ENCODE measurements around the gene RRP1.

The RRP1 gene

DNA sequence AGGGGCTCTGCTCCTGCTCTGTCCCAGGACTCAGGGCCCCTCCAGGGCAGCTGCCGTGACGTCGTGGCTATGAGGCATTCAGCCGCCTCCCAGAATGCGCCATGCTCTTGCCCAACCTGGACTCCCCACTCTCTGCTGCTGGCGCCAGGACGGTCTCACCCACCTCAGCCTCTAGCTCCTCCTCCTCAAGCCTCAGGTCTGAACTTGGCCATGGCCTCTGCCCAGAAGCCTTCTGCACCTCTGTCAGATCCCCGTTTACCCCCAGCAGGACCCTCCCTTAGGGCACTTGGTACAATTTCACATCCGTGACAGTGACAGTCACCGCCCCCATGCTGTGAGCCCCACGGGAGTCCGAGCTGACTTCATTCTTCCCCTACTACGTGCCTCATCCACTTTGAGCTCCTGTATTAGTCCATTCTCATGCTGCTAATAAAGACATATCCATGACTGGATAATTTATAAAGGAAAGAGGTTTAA, 18.1 kb upstream of the RRP1 start:
- H3K4me3 ChIP-seq (ENCODE audit: low read length) = no peak overlapping the region
- no peak for DNase-seq (ENCODE audit: low read depth, low spot score)

DNA sequence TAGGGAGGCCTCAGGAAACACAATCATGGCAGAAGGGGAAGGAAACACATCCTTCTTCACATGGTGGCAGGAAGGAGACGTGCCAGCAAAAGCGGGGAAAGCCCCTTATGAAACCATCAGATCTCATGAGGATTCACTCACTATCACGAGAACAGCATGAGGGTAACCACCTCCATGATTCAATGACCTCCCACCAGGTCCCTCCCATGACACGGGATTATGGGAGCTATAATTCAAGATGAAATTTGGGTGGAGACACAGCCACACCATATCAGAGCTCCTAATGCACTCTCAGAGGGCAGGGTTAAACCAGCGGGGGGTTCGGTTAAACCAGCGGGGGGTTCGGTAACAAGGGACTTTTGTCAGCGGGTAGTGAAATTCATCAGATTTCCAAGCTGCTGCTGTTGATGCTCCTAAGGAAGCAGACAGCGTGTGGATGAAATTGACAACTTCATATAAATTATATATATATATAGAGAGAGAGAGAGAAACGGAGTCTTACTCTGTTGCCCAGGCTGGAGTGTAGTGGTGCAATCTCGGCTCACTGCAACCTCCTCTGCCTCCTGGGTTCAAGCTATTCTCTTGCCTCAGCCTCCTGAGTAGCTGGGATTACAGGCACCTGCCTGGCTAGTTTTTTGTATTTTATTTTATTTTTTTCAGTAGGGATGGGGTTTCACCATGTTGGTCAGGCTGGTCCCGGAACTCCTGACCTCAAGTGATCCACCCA, 17.5 kb upstream of the RRP1 start:
- no peak overlapping the region for H3K4me3 ChIP-seq (ENCODE audit: low read length)
- DNase-seq (ENCODE audit: low read depth, low spot score) = no peak

DNA sequence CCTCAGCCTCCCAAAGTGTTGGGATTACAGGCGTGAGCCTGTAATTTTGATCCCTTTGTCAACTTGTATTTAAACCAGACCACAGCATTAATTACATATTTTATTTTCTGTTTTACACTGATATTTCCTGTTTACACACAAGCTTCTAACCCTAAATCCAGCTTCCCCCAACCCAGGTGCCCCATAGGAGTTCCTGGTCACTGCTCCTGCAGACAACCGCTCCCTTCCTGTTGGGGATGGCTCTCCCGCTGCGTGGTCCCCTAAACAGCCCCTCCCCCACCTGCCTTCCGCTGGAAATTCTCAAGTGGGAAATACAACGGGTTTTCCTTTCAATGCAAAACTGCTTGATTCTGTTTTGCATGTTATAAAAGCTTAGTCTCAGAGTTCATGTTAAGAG, 17.0 kb upstream of the RRP1 start:
- no peak overlapping the region for H3K4me3 ChIP-seq (ENCODE audit: low read length)
- DNase-seq (ENCODE audit: low read depth, low spot score) = no peak

DNA sequence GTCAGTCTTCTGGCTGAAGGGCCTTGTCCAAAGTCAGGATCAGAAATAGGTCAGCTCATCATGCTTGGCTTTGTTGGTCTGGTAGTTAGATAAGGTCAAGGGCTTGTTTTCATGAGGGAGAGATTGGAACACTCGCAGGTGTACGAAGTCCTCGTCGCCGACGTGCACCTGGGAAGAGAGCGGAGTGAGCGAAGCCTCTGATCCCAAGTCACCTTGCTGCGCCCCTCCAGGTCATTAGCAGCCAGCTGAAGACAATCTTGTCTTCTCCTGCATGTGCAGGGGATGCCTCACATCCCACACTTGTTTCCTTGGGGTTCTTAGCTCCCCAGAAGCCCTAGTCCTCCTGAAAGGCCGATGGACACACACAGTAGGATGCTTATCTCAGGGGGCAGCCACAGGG, 15.2 kb upstream of the RRP1 start:
- DNase-seq (ENCODE audit: low read depth, low spot score) = no peak
- no peak overlapping the region for H3K4me3 ChIP-seq (ENCODE audit: low read length)

DNA sequence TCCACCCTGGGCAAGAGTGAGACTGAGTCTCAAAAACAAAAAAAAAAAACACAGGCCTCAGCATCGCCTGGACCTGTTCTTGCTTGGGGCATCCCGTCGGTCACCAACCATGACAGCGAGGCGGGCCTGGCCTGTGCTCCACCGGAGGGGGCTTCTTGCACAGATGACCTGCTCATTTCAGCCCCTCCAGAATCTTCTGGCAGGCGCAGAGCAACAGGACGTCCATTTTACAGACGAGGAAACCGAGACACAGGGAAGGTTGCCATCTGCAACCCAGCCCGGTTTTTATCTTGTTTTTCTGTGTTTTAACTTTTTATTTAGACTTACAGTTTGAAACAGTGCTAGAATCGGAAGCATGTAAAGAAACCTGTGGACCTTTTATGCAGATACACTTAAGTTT, 14.2 kb upstream of the RRP1 start:
- peak overlapping the region; percentile 65 for H3K4me3 ChIP-seq (ENCODE audit: low read length)
- DNase-seq (ENCODE audit: low read depth, low spot score) = no peak

DNA sequence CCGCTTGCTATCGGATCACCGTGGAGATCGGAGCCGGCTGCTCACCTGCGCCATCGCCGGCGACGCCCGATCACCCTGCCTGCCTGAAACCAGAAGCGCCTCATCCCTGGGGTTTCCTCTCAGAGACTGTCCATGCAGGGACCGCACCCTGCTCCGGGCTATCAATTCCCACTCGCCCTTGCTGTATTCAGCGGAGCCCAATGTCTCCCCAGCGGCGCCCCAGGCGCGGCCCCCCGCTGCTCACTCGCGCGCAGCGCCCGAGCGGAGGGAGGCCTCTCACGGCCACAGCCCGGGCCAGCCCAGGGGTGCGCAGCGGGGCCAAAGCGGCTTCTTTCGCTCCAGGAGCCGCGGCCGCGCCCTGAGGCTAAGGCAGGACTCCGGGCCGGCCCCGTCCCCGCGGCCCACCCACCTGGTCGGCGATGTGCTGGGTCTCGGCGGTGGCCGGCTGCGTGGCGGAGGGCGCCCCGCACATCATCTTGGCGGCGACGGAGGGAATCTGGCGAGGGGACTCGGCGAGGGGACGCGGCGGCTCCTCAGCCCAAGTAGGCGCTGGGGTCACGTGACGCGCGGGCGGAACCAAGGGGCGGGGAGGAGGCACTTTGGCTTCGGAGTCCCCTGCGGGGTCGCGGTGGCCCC, 13.5 kb upstream of the RRP1 start, which contains the start of gene CSTB:
TSS of gene CSTB (minus strand) at position 514 of the 636 bp plus-strand sequence. CDS start at position 475, 39 bp downstream.
- DNase-seq (ENCODE audit: low read depth, low spot score) = peak; percentile 47
- peak within 1 kb of the TSS; percentile 65 for H3K4me3 ChIP-seq (ENCODE audit: low read length)

DNA sequence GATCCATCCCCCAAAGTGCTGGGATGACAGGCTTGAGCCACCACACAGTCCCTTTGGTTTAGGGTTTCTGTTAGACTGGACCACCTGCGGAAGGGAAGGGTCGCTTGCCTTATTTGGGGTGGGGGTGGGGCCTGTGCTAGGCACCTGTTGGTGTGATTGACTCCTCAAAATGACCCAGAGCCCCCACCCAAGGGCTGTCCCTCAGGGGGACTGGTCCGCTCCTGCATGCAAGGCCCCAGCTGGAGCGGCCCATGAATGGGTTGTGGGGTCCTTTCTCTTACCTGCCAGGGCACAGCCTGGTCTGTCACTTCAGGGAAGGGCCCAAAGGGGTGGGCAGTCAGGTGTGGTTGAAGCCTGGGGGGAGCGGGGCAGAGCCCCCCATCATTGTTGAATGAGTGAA, 11.4 kb upstream of the RRP1 start:
- no peak overlapping the region for H3K4me3 ChIP-seq (ENCODE audit: low read length)
- DNase-seq (ENCODE audit: low read depth, low spot score) = no peak

DNA sequence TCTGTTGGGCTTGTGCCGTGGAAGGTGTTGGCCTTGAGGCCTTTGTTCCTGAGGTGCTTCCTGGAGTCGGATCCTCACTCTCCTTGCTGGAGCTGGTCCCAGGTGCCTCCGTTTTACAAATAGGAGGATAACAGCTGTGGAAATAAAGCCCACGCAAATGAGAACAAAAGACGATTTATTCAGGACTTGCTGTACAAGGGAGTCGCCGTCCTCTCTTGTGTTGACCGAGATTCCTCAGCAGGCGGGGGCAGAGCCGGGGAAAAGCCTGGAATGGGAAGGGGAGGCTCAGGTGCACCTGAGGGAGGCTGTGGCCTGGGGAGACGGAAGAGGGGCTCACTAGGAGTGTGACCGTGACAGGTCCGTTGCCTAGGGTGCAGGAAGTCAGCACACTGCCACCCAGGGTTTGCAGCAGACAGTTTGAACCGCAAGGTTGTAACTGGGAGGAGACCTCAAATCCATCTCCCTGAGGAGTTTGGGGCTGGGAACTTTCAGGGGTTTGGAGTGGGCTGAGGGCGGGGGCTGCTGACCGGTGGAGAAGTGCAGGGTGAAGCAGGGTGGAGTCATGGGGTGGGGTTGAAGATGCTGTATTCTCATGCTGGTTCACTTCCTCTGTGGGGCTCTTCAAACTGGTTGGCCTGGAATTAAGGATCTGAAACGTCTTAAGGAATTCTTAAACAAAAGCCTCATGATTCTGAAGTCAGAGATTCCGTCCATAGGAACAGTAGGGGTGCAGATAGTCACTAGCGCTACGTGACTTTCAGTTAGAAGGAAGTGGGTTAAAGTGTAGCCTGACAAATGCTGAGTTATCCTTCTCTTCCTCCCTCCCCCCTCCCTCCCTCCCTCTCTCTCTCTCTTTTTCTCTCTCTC, 10.7 kb upstream of the RRP1 start:
- peak overlapping the region; percentile 48 for H3K4me3 ChIP-seq (ENCODE audit: low read length)
- DNase-seq (ENCODE audit: low read depth, low spot score) = peak; percentile 78

DNA sequence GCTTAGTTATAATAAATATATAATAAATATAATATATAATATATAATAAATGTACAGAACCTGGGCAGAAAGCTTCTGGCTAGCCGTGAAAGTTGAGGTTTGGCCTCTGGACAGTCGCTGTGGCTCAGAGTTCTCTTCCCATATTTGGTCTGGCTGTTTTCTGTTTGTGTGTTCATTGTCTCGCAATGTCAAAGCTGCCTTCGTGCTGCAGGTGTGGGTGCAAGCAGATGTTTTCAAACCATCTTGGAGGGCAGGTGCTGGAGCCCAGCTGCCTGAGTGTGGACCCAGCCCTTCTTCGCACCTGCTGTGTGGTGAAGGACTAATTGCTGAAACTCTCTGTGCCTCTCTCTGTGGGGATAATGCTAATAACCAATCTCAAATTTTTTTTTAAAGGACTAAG, 9.7 kb upstream of the RRP1 start:
- peak; percentile 64 for DNase-seq (ENCODE audit: low read depth, low spot score)
- H3K4me3 ChIP-seq (ENCODE audit: low read length) = no peak overlapping the region

DNA sequence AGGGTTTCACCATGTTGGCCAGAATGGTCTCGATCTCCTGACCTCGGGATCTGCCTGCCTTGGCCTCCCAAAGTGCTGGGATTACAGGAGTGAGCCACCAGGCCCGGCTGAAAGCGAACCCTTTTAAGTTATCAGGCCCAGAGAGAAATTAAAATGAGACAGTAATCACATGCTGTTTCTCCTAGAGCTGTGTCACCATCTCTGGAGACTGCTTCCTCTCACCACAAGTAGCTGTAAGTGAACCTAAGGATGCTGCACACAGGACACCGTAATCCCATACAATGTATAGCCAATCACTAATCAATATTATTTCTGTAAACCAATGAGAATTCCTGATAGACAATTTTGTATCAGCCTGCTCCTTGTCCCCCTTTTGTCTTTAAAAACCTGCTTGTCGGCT, 7.5 kb upstream of the RRP1 start:
- no peak overlapping the region for H3K4me3 ChIP-seq (ENCODE audit: low read length)
- DNase-seq (ENCODE audit: low read depth, low spot score) = no peak

DNA sequence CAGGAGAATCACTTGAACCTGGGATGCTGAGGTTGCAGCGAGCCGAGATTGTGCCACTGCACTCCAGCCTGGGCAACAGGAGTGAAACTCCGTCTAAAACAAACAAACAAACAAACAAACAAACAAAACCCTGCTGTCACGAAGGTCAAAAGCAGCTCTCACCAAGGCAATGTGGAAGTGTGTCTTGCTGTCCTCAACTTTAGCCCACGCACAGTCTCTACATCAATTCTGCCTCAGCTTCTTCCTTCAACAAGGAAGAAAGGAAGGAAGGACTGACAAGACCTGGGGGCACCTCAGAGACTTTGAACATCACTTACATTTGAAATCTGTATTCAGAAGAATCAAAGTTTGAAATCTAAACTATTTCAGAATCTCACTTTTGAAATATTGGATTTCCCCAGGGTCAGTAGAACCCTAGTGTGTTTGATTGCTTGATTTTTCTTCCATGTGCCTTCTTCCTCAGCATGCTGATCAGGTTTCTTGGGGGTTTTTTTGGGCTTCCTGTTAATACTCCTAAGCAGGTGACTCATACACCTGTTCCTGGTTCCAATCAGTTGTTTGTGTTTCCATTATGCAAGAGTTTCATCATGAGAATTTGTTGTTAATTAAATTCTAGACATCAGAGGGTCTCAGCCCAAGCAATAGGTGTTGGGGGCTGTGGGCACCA, 6.8 kb upstream of the RRP1 start:
- no peak overlapping the region for H3K4me3 ChIP-seq (ENCODE audit: low read length)
- no peak for DNase-seq (ENCODE audit: low read depth, low spot score)

DNA sequence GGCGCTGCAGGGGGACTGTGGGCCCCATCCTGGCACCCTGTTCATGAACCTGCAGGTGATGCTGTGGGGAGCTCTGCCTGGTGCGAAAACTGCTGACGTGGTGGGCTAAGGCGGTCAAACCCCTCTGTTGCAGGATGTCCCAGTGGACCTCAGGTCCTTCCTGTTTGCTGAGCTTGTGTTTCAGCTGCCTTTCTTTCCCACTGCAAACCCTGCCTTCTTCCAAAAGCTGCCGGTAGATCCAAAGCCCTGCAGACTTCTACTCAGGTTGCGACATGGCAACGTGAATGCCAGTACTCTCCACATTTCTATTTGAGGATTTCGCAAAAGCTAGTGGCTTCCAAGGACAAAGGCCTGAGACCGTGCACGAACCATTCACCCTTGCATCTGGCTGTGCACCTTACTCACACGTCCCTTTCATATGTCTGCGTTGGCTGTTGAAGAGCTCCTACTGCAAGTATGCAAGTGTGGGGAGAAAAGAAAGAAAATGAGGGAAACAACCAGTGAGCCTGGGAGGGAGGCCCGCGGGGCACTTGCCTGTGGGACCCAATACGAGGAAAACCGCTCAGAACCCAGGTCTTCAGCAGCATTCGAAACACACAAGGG, 6.2 kb upstream of the RRP1 start:
- no peak for DNase-seq (ENCODE audit: low read depth, low spot score)

DNA sequence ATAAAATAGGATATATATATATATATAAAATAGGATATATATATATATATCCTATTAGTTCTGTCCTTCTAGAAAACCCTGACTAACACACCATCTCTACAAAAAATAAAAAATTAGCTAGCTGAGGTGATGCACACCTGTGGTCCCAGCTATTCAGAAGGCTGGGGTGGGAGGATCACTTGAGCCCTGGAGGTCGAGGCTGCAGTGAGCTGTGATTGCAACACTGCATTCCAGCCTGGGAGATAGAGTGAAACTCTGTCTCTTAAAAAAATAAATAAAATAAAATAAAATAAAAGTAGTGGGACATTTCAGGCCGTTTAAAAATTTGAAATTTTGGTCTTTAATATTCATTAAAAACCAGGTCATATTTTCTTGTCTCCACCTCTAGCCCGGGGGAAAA, 4.2 kb upstream of the RRP1 start:
- no peak for DNase-seq (ENCODE audit: low read depth, low spot score)
- H3K4me3 ChIP-seq (ENCODE audit: low read length) = no peak overlapping the region

More for the DNA sequence above, 6.2 kb upstream of the RRP1 start:
- H3K4me3 ChIP-seq (ENCODE audit: low read length) = no peak overlapping the region

DNA sequence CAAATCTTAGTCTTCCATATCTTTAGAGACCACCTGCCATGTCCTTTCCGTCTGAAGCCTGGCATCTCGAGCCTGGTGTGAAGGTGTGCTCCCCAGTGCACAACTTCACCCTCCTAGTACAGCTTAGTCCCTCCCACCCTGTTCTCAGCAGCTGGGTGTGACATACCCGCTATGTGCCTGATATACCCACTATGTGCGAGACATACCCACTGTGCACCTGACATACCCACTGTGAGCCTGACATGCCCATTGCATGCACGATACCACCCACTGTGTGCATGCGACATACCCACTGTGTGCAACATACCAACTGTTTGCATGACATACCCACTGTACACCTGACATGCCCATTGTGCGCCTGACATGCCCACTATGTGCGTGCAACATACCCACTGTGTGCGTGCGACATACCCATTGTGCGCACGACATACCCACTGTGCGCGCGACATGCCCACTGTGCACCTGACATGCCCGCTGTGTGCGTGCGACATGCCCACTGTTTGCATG, 3.0 kb upstream of the RRP1 start:
- H3K4me3 ChIP-seq (ENCODE audit: low read length) = no peak overlapping the region
- DNase-seq (ENCODE audit: low read depth, low spot score) = no peak

DNA sequence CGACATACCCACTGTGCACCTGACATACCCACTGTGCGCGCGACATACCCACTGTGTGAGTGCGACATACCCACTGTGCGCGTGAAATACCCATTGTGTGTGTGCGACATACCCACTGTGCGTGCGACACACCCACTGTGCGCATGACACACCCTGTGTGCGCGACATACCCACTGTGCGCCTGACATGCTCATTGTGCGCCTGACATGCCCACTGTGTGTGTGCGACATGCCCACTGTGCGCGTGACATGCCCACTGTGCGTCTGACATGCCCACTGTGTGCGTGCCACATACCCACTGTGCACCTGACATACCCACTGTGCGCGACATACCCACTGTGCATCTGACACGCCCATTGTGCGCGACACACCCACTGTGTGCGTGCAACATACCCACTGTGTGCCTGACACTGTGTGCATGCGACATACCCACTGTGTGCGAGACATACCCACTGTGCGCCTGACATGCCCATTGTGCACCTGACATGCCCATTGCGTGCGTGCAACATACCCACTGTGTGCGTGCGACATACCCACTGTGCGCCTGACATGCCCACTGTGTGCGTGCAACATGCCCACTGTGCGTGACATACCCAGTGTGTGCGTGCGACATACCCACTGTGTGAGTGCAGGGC, 2.5 kb upstream of the RRP1 start:
- H3K4me3 ChIP-seq (ENCODE audit: low read length) = no peak overlapping the region
- DNase-seq (ENCODE audit: low read depth, low spot score) = no peak

DNA sequence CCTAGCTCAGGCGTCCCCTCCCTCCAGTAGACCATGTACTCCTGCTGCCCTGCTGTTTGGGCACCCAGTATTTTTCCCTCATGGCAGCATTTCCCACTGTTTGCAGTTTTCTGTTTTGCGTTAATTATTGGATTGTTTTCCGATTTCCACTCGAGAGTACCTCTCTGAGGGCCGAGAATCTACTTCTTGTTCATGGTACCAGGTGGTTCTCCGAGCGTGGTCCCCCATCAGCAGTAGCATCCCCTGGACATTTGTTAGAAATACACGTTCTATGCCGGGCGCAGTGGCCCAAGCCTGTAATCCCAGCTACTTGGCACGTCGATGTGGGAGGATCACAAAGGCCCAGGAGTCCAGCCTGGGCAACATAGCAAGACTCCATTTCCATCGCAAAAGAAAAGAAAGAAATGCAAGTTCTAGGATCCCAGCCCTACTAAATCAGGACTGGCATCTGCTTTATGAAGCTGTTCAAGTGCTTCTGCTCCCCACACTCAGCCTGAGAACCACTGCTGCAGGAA, 690 bp downstream of the RRP1 start:
- H3K4me3 ChIP-seq (ENCODE audit: low read length) = peak overlapping the region; percentile 78
- DNase-seq (ENCODE audit: low read depth, low spot score) = no peak

DNA sequence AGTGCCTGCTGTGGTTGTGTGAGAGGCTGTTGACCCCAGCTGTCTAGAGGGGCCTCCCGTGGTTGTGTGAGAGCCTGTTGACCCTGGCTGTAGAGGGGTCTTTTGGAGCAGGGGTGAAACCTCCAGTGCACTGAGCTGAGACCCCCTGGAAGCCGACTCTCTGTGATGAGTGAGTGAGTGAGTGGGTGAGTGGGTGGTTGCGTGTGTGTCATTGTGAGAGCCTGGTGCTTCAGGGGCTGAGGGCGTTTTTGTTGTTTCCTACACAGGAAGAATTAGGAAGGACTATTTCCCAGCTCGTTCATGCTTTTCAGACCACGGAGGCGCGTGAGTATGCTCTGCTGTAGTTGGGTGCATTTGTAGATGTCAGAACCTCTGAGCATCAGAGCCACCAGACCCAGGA, 3.0 kb downstream of the RRP1 start:
- H3K4me3 ChIP-seq (ENCODE audit: low read length) = no peak overlapping the region
- DNase-seq (ENCODE audit: low read depth, low spot score) = no peak

DNA sequence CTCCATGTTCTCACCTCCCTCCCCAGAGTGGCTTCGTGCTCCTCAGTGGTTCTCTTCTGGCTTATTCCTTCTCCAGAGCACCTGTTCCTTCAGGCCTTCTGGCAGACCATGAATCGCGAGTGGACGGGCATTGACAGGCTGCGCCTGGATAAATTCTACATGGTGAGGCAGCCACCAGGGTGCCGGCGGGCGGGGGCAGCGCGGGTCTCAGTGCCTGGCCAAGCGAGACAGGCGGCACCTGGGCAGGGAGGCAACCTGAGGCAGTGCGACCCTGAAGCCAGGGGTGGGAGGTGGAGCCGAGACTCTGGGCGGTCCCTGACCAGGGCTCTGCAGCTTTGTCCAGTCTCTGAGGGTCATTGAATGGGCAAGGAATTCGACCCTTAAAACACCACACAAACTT, 3.9 kb downstream of the RRP1 start:
- DNase-seq (ENCODE audit: low read depth, low spot score) = no peak
- H3K4me3 ChIP-seq (ENCODE audit: low read length) = no peak overlapping the region
